ENCODE measurements around the gene NPLOC4.

Gene NPLOC4

DNA sequence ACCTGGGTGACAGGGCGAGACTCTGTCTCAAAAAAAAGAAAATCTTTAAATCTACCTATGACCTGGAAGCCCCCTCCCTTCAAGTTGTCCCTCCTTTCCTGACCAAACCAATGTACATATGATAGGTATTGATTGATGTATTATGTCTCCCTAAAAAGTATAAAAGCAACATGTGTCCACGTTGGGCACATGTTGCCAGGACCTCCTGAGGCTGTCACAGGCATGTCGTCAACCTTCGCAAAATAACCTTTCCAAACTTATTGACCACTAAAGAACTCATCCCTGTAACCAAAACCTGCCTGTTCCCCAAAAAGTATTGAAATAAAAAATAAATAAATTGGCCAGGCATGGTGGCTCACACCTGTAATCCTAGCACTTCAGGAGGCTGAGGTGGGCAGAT lies 25.1 kb upstream of the NPLOC4 start:
- DNase-seq (ENCODE audit: low read depth in 2 of 2): no peak

DNA sequence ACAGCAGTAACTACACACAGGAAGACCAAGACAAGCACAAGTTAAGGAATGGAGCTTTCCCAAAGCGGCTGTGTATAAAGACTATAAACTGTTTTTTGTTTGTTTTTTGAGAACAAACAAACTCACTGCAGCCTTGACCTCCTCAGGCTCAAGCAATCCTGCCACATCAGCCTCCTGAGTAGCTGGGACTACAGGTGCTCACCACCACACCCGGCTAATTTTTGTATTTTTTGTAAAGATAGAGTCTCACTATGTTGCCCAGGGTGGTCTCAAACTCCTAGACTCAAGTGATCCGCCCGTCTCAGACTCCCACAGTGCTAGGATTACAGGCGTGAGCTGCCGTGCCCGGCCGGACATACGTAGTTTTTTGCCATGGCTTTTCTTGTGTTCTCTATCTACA lies 23.5 kb upstream of the NPLOC4 start:
- DNase-seq (ENCODE audit: low read depth in 2 of 2): no peak

- DNase-seq (ENCODE audit: low read depth in 2 of 2): no peak
Measured at GRCh38 chr17:81659038-81659437, 22.1 kb upstream of the NPLOC4 start.

DNA sequence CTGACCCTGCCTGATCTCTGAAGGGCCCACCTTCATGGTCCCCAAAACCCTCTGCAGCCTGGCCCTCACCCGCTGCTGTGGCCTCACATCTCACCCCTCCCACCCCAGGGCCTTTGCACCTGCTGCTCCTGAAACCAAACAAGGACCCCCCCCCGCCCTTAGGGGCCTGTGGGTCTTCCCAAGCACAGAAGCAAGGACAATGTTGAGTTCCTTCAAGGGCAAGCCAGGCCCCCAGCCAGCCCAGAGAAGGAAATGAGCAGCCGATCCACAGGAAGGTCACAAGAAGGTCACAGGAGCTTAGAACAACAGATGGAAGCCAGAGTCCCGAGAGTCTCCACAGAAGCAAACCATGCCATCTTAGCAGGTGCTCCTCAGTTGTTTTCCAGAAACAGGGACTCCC lies 19.9 kb upstream of the NPLOC4 start:
- DNase-seq (ENCODE audit: low read depth in 2 of 2): no peak

- no peak for DNase-seq (ENCODE audit: low read depth in 2 of 2)
Measured at GRCh38 chr17:81656118-81656743, 19.3 kb upstream of the NPLOC4 start, which contains the start of gene PDE6G. Gene PDE6G, minus strand, starts transcription at chr17:81656542. Its CDS starts 3,237 bp downstream, at chr17:81653305.

DNA sequence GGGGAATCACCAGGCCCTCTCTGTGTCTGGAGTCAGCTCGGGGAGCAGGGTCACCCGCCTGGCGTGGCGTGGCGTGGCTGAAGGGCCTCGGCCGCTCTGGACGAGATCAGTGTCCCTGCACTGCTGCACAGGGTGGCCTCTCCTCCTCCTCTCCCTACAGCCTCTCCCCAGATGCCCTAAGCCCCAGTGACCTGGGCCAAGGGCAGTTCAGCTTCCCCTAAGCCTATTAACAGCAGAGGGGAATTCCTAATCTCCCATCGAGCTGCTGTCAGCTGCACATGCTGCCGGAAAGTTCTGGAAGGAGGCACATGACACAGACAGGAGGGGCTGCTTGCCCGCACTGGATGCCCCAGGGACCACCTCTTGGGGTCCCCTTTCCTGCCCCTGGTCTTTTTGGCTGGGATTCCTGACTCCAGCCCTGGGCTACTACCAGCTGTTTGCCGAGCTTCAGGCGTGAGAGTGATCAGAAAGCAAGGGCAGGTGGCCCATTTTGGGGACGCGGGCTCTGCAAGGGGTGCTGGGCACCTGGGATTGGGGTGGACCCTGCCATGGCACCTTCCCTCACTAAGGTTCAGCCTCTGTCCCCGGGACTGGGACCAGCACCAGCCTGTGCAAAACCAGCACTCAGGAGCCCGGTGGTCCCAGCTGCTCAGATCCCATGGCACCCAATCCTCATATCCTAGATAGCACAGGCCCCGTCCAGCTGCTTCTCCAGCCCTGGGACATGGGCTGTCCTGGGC lies 18.6 kb upstream of the NPLOC4 start:
- DNase-seq (ENCODE audit: low read depth in 2 of 2): no peak

GRCh38 chr17:81652906-81653771 lies 16.2 kb upstream of the NPLOC4 start:
- no peak for DNase-seq (ENCODE audit: low read depth in 2 of 2)

- DNase-seq (ENCODE audit: low read depth in 2 of 2): no peak
Measured at GRCh38 chr17:81651692-81652091, 14.8 kb upstream of the NPLOC4 start.

- DNase-seq (ENCODE audit: low read depth in 2 of 2): no peak
Measured at GRCh38 chr17:81650951-81651350, 14.0 kb upstream of the NPLOC4 start.

- DNase-seq (ENCODE audit: low read depth in 2 of 2): no peak
Measured at GRCh38 chr17:81648707-81649085, 11.8 kb upstream of the NPLOC4 start.

DNA sequence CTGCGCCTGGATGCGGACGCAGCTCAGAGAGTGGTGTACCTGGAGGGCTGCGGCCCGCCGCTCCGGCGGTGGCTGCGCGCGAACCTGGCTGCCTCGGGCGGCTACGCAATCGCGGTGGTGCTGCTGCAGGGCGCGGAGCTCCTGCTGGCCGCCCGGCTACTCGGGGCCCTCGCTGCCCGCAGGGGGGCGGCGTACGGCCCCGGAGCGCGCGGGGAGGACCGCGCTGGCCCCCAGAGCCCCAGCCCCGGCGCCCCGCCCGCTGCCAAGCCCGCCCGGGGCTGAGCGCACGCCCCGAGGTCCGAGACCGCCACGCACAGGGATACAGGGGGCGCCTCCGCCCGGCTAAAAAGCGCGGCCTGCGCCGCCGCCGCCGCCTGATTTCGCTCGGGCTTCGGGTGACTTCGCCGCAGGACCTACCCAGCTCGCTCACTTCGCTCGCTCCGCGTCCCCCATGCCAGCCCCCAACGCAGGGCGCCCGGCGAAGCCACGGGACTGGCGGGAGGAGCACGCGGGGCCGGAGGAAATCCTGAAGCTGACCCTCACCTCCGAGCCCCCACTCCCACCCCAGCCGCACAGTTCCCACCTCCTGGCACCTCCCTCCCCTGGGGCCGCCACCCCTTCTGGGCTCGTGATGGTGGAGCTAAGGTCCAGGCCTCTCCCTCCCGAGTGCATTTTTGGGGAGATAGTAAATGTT lies 11.2 kb upstream of the NPLOC4 start:
- DNase-seq (ENCODE audit: low read depth in 2 of 2): no peak

DNA sequence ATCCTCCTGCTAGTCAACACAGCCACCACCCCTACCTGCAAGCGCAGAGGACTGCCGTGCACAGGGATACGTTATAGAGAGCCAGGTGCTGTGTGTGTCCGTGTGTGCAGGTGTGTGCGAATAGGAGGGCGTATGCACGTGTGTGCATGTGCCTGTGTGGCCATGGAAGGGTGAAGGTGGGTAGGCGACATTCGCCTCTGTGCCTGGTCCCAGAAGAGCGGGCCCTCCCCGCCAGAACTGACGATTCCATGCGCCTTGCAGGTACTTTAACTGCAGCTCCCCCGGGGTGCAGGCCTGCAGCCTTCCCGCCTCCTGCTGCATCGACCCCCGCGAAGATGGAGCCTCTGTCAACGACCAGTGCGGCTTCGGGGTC lies 10.7 kb upstream of the NPLOC4 start:
- no peak for DNase-seq (ENCODE audit: low read depth in 2 of 2)

DNA sequence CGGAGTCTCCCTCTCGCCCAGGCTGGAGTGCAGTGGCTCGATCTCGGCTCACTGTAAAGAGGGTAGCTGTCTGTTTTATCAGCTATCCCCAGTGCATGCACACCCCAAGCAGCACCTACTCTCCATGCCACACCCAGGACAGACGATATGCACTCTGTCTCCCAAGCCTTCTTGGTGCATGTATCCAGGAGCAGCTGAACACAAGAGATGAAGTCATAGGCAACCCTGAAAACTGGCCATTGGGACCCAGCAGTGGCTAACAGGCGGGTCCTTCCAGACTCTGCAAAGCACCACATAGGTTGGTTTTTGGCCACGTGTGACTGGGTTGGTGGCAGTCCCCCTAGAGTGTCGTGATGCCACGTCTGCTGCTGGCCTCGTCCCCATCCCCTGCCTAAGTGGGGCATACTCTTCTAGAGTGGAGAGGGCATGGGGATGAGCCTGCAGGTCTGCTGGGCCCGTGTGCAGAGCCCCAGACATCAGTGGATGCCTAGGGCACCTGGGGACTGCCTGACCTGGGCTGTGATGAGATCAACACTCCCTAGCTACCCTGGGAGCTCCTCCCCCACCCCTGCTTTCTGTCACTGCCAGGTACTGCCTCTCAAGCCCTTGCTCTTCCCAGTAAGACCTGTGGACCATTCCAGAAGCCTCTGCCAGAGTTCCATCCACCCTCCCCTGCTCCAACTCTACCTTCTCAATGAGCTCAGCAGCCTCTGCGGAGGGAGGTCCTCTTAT lies 10.1 kb upstream of the NPLOC4 start:
- DNase-seq (ENCODE audit: low read depth in 2 of 2): no peak

GRCh38 chr17:81644976-81645952 lies 8.4 kb upstream of the NPLOC4 start:
- no peak for DNase-seq (ENCODE audit: low read depth in 2 of 2)

GRCh38 chr17:81644496-81644895 lies 7.6 kb upstream of the NPLOC4 start:
- no peak for DNase-seq (ENCODE audit: low read depth in 2 of 2)

DNA sequence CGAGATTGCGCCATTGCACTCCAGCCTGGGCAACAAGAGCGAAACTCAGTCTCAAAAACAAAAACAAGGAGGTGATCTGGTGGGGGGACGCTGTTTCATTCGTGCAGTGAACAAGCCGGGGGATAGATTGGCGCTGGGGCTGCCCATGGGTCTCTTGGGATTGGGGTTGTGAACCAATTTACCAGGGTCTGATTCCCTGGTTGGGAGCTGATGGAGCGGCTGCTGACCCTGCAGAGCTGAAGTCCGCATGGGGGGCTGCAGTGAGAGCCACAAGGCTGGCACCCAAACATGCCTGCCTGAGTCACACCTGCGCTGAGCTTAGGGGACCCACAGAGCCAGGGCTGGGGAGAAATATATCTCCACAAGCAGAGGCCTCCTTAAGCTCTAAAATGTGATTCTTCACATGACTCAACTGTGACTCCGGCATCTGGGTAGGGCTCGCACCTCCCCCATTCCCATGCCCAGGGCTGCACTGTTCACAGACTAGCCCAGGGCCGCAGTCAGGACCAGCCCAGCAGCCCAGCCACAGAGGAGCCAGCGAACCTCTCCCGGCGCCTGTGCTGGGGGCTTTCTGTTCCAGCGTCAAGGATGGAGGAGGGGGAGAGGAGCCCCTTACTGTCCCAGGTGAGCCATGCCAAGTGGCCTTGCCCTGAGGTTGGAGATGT lies 5.0 kb upstream of the NPLOC4 start:
- no peak for DNase-seq (ENCODE audit: low read depth in 2 of 2)

- no peak for DNase-seq (ENCODE audit: low read depth in 2 of 2)
Measured at GRCh38 chr17:81640011-81640410, 3.1 kb upstream of the NPLOC4 start.

DNA sequence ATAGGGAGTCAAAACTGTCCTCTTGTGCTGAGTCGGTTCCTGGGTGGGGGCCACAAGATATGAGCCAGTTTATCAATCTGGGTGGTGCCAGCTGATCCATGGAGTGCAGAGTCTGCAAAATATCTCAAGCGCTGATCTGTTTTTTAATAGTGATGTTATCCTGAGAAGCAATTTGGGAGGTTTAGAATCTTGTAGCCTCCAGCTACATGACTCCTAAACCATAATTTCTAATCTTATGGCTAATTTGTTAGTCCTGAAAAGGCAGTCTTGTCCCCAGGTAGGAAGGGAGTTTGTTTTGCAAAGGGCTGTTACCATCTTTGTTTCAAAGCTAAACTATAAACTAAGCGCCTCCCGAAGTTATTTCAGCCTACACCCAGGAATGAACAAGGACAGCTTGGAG lies 1.8 kb upstream of the NPLOC4 start:
- DNase-seq (ENCODE audit: low read depth in 2 of 2): no peak

GRCh38 chr17:81635973-81636504 lies 873 bp downstream of the NPLOC4 start:
- DNase-seq (ENCODE audit: low read depth in 2 of 2): no peak
